ENCODE results near the gene SLC25A33.
A peak's percentile ranks its signal among the peaks of the same experiment; 100 is the strongest.

SLC25A33 gene

GRCh38 chr1:9589144-9589718 is 50.0 kb downstream of the SLC25A33 start:
- no peak for DNase-seq

GRCh38 chr1:9589719-9590157 is 50.5 kb downstream of the SLC25A33 start:
- DNase-seq, result no peak

DNA sequence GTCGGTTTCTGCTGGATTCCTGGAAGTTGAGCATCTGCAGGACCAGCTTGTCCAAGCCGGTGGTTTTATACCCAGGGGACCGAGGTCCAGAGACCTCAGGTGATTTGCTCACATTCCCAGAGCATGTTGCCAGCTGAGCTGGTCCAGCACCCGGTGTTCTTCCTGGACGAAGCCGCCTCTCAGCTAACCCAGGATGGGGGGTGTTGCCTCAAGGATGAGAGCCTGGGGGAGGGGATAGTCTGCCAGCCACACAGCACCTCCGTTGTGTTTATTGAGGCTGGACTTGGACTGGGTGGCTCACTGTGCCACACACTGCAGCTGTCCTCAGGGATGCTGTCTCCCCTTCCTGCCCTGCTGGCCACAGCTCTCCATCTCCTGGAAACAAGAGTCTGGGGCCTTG is 50.9 kb downstream of the SLC25A33 start:
- no peak for DNase-seq

- no peak for DNase-seq
Observed at GRCh38 chr1:9590945-9591668, 51.8 kb downstream of the SLC25A33 start.

DNA sequence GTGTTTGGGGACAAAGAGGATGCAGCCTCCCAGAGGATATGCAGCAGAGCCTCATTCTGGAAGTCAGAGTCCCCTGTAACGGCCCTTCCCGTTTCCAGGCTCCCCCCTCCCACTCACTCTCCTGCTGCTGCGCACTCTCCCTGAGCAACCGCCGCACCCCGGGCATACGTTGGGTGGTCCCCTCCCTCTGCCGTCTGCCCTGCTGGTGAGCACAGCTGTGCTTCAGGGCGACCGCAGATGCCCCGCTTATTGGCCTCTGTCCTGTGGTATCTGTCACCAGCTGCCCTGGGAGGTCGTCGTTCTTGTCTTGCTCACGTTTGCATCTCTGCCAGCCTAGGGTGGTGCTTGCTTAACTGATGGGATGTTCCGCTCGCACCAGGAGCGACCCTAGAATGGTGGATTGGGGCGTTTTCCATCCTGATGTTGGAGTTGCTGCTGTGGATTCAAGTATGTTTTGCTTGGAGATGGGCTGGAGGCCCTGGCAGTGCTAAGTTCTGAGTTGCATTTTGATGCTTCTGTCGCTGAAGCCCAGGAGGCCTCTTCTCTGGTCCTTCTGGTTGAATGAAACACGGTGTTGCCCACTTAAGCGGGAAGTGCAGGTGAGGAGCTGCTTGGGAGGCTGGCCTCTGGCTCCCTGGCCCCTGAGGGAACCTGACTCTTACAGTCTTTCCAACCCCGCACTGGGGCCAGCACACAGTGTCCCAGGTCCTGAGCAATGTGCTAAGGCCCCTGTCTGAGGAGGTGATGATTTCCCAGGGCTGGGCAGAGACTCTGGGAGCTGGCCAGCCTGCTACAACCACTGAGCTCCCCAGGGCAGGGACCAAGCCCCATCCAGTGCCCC is 52.6 kb downstream of the SLC25A33 start:
- no peak for DNase-seq

DNA sequence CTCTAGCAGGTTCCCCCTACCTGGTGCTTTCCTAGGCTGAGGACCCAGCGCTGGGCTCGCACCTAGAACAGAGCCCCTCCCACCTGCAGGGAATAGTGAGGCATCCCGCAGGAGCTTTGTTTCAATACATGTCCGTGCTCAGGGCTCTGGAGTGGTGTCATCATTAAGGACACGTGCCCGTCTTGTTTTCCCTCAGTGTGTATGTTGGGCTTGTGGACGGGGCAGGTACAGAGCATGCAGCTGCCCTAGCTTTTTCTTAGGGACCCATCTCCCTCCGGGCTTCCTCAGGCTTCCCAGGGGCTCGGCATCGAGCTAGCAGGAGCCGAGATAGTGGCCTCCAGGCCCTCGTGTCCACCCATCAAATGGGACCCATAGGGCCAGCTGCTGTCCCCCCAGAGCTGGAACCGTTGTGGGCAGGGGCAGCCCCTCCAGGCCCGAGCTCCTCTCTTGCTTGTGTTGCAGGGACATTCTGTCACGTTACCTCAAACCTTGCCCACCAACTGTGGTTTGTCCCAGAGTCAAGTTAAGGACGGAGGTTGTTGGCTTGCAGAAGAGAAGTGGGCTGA is 53.3 kb downstream of the SLC25A33 start:
- DNase-seq, result no peak

DNA sequence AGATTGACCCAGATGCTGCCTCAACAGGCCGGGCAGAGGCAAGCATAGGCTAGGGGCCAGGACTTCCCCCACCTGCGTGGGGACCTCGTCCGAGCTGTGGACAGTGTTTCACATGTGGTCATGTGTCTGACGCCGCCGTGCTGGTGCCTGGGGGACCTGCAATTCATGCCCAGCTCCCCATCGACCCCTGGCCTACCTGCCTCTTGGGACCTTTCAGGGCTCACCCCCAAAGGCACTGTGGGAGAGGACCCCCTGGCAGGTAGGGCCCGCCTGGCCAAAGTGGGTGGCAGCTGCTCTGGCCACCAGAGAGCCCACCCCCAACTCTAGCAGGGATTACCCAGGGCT is 53.9 kb downstream of the SLC25A33 start:
- DNase-seq, result no peak

GRCh38 chr1:9593492-9594465 is 54.5 kb downstream of the SLC25A33 start:
- DNase-seq, result peak; percentile 94

GRCh38 chr1:9594471-9595155 is 55.3 kb downstream of the SLC25A33 start:
- no peak for DNase-seq

- DNase-seq, result no peak
Observed at GRCh38 chr1:9595156-9595967, 56.1 kb downstream of the SLC25A33 start.

DNA sequence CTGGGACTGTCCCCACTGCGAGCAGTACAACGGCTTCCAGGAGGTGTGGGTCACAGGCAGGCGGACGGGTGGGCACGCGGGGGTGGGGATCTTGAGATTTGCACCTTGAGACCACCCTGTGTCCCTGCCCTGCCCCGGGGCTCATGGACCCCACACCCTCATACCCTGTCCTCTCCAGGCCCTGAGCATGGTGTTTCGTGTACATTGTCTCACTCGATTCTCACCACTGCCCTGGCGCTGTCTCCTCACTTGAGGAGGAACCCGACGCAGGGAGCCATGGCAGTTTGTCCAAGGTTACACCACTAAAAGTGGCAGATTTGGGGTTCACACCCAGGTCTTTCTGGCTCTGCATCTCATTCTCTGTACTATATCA is 56.7 kb downstream of the SLC25A33 start:
- no peak for DNase-seq

DNA sequence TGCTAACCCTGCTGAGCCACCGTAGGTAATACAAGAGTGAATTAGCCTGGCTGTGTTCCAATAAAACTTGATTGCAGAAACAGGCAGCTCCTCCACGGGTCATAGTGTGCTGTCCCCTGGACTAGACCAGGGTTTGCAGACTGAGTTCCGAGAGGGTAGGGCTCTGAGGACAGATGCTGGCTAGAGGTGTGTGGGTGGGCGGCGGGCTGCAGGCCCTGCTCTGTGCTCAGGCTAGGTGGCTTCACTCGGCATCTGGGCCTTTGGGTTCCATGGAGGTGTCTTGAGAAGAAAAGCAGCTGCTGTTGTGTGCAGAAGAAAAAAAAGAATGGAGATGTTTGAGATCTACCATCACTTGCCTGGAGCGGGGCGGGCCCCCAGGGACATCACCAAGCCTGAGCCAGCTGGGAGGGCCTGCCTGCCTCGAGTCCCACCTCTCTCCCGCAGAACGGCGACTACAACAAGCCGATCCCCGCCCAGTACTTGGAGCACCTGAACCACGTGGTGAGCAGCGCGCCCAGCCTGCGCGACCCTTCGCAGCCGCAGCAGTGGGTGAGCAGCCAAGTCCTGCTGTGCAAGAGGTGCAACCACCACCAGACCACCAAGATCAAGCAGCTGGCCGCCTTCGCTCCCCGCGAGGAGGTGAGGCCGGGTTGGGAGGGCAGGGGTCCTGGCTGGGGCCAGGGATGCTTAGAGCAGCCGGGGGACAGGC is 57.3 kb downstream of the SLC25A33 start:
- no peak for DNase-seq

- DNase-seq, result no peak
Observed at GRCh38 chr1:9597361-9598315, 58.4 kb downstream of the SLC25A33 start.

DNA sequence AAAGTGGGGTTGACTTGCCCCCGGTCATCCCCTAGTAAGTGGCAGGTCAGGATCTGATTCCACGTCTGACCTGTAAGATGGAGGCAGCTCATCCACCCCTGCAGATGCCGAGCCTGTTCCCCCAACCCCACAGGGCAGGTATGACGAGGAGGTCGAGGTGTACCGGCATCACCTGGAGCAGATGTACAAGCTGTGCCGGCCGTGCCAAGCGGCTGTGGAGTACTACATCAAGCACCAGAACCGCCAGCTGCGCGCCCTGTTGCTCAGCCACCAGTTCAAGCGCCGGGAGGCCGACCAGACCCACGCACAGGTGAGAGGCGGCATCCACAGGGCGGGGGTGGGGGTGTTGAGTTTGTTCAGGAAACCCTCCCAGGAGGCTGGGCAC is 59.0 kb downstream of the SLC25A33 start:
- DNase-seq, result no peak

GRCh38 chr1:9599741-9600140 is 60.5 kb downstream of the SLC25A33 start:
- DNase-seq, result no peak

- DNase-seq, result no peak
Observed at GRCh38 chr1:9600861-9601834, 61.9 kb downstream of the SLC25A33 start.

GRCh38 chr1:9601942-9602793 is 62.9 kb downstream of the SLC25A33 start:
- DNase-seq, result no peak
